DMS79 treated with DMSO at 0.1 percent for 48 hours (cell line): Measurements from ENCODE around the gene TACR1.

Source experiments
- DNase-seq: peaks from one replicate; lab custom pipeline; 2025; lab: John Stamatoyannopoulos, UW

Gene TACR1

GRCh38 chr2:75020476-75020875 lies 178.8 kb downstream of the TACR1 start:
- no peak for DNase-seq

GRCh38 chr2:75019790-75020189 lies 179.5 kb downstream of the TACR1 start:
- DNase-seq, result no peak

GRCh38 chr2:75018162-75018561 lies 181.2 kb downstream of the TACR1 start:
- DNase-seq, result no peak

GRCh38 chr2:75012080-75012479 lies 187.2 kb downstream of the TACR1 start:
- no peak for DNase-seq

- DNase-seq, result no peak
These were observed 188.7 kb downstream of the TACR1 start for GRCh38 chr2:75010571-75010970.

- peak; percentile 97 for DNase-seq
These were observed 191.5 kb downstream of the TACR1 start for GRCh38 chr2:75007819-75008218.

GRCh38 chr2:75007061-75007460 lies 192.3 kb downstream of the TACR1 start:
- no peak for DNase-seq

- DNase-seq, result no peak
These were observed 193.3 kb downstream of the TACR1 start for GRCh38 chr2:75006041-75006440.

GRCh38 chr2:75003773-75004172 lies 195.5 kb downstream of the TACR1 start:
- DNase-seq, result no peak

- DNase-seq, result no peak
These were observed 196.0 kb downstream of the TACR1 start for GRCh38 chr2:75003276-75003675.

GRCh38 chr2:75002007-75002406 lies 197.3 kb downstream of the TACR1 start:
- no peak for DNase-seq

GRCh38 chr2:74999468-74999867 lies 199.9 kb downstream of the TACR1 start:
- no peak for DNase-seq
